Measurements from ENCODE around the gene SNRNP40. TPM values are rescaled to one million over a fixed set of nuclear protein-coding genes. Genes with fewer than 3 reads are reported as not detected.

SNRNP40 gene
- 10 to 100 TPM; 79.7 to 85.0 TPM for total RNA-seq

- H3K4me3 Mint-ChIP-seq: no peak within 1 kb of the TSS
- ATAC-seq (ENCODE audit: low read depth) (peak; percentile 97), DNase-seq (peak; percentile 86)
- H3K36me3 Mint-ChIP-seq: peaks cover 22% of the 10 kb centered on the region
- POLR2A ChIA-PET: interaction anchor here (0.5 to 1.5 kb wide), 9 partner anchors 9 to 718 kb away, joined by 3 to 6 read pairs (median 4); partner anchors contain the start of gene PEF1
- H3K27ac Mint-ChIP-seq: no peak within 1 kb of the TSS
- no peaks in the 10 kb centered on the region for H3K27me3 Mint-ChIP-seq
- H3K4me1 Mint-ChIP-seq: peaks cover 28% of the 10 kb centered on the region
- H3K9me3 Mint-ChIP-seq: no peaks in the 10 kb centered on the region
Observed at GRCh38 chr1:31296486-31297276, at the start of gene SNRNP40, which contains the start of gene ZCCHC17. TSS of gene SNRNP40 (minus strand) at chr1:31296788. CDS start at chr1:31296751, 37 bp downstream. TSS of gene ZCCHC17 (plus strand) at chr1:31297032. CDS start at chr1:31310099, 13,067 bp downstream.

GRCh38 chr1:31345635-31346034 is 49.0 kb upstream of the SNRNP40 start:
- Mint-ChIP-seq H3K9me3 (no peaks in the 10 kb centered on the region), H3K4me1 (no peaks in the 10 kb centered on the region), H3K4me3 (no peak overlapping the region), H3K27ac (no peak overlapping the region), H3K36me3 (peaks cover 5% of the 10 kb centered on the region), H3K27me3 (no peaks in the 10 kb centered on the region)
- POLR2A ChIA-PET: no interaction called here
- ATAC-seq (ENCODE audit: low read depth) (no peak), DNase-seq (no peak)

GRCh38 chr1:31344503-31344902 is 47.9 kb upstream of the SNRNP40 start:
- POLR2A ChIA-PET: no interaction called here
- no peaks in the 10 kb centered on the region for H3K4me1 Mint-ChIP-seq
- H3K27ac Mint-ChIP-seq: no peak overlapping the region
- H3K36me3 Mint-ChIP-seq: peaks cover 4% of the 10 kb centered on the region
- no peak overlapping the region for H3K4me3 Mint-ChIP-seq
- no peak for ATAC-seq (ENCODE audit: low read depth)
- H3K9me3 Mint-ChIP-seq: no peaks in the 10 kb centered on the region
- H3K27me3 Mint-ChIP-seq: no peaks in the 10 kb centered on the region
- DNase-seq: no peak

- POLR2A ChIA-PET: no interaction called here
- Mint-ChIP-seq H3K27ac (no peak overlapping the region), H3K36me3 (peaks cover 2% of the 10 kb centered on the region), H3K9me3 (no peaks in the 10 kb centered on the region), H3K4me3 (no peak overlapping the region), H3K4me1 (no peaks in the 10 kb centered on the region), H3K27me3 (no peaks in the 10 kb centered on the region)
- ATAC-seq (ENCODE audit: low read depth) (no peak), DNase-seq (no peak)
Observed at GRCh38 chr1:31336687-31337467, 40.3 kb upstream of the SNRNP40 start.

- DNase-seq: no peak
- Mint-ChIP-seq H3K27me3 (no peaks in the 10 kb centered on the region), H3K4me1 (no peaks in the 10 kb centered on the region), H3K9me3 (no peaks in the 10 kb centered on the region), H3K27ac (no peak overlapping the region), H3K4me3 (no peak overlapping the region), H3K36me3 (peaks cover 11% of the 10 kb centered on the region)
- ATAC-seq (ENCODE audit: low read depth): no peak
- POLR2A ChIA-PET: no interaction called here
Observed at GRCh38 chr1:31335007-31335406, 38.4 kb upstream of the SNRNP40 start.

- Mint-ChIP-seq H3K9me3 (no peaks in the 10 kb centered on the region), H3K4me1 (no peaks in the 10 kb centered on the region), H3K4me3 (no peak overlapping the region), H3K27ac (no peak overlapping the region), H3K36me3 (peaks cover 11% of the 10 kb centered on the region), H3K27me3 (no peaks in the 10 kb centered on the region)
- ATAC-seq (ENCODE audit: low read depth) (no peak), DNase-seq (no peak)
- POLR2A ChIA-PET: no interaction called here
Observed at GRCh38 chr1:31327381-31327780, 30.8 kb upstream of the SNRNP40 start.

- no peak overlapping the region for H3K27ac Mint-ChIP-seq
Observed at GRCh38 chr1:31326461-31326860, 29.9 kb upstream of the SNRNP40 start.

GRCh38 chr1:31324992-31325391 is 28.4 kb upstream of the SNRNP40 start:
- Mint-ChIP-seq H3K27ac (no peak overlapping the region), H3K27me3 (no peaks in the 10 kb centered on the region), H3K36me3 (peaks cover 12% of the 10 kb centered on the region), H3K4me3 (no peak overlapping the region), H3K4me1 (no peaks in the 10 kb centered on the region), H3K9me3 (no peaks in the 10 kb centered on the region)
- ATAC-seq (ENCODE audit: low read depth) (no peak), DNase-seq (no peak)
- POLR2A ChIA-PET: no interaction called here

More at GRCh38 chr1:31326461-31326860, 29.9 kb upstream of the SNRNP40 start:
- no peaks in the 10 kb centered on the region for H3K4me1 Mint-ChIP-seq
- DNase-seq: no peak
- H3K4me3 Mint-ChIP-seq: no peak overlapping the region
- peaks cover 12% of the 10 kb centered on the region for H3K36me3 Mint-ChIP-seq
- no peak for ATAC-seq (ENCODE audit: low read depth)
- H3K9me3 Mint-ChIP-seq: no peaks in the 10 kb centered on the region
- POLR2A ChIA-PET: no interaction called here
- H3K27me3 Mint-ChIP-seq: no peaks in the 10 kb centered on the region

- no peak overlapping the region for H3K27ac Mint-ChIP-seq
- POLR2A ChIA-PET: no interaction called here
- H3K4me1 Mint-ChIP-seq: no peaks in the 10 kb centered on the region
- no peaks in the 10 kb centered on the region for H3K9me3 Mint-ChIP-seq
- H3K27me3 Mint-ChIP-seq: no peaks in the 10 kb centered on the region
- ATAC-seq (ENCODE audit: low read depth) (no peak), DNase-seq (no peak)
- no peak overlapping the region for H3K4me3 Mint-ChIP-seq
- peaks cover 13% of the 10 kb centered on the region for H3K36me3 Mint-ChIP-seq
Observed at GRCh38 chr1:31324093-31324492, 27.5 kb upstream of the SNRNP40 start.

GRCh38 chr1:31318146-31318545 is 21.6 kb upstream of the SNRNP40 start:
- Mint-ChIP-seq H3K27me3 (no peaks in the 10 kb centered on the region), H3K9me3 (no peaks in the 10 kb centered on the region), H3K4me1 (no peaks in the 10 kb centered on the region), H3K4me3 (no peak overlapping the region), H3K27ac (no peak overlapping the region), H3K36me3 (peaks cover 21% of the 10 kb centered on the region)
- ATAC-seq (ENCODE audit: low read depth) (no peak), DNase-seq (no peak)
- POLR2A ChIA-PET: no interaction called here

- ATAC-seq (ENCODE audit: low read depth): no peak
Observed at GRCh38 chr1:31315902-31316301, 19.3 kb upstream of the SNRNP40 start.

GRCh38 chr1:31310198-31310597 is 13.6 kb upstream of the SNRNP40 start:
- DNase-seq (no peak), ATAC-seq (ENCODE audit: low read depth) (no peak)
- Mint-ChIP-seq H3K4me1 (peaks cover 8% of the 10 kb centered on the region), H3K4me3 (no peak overlapping the region), H3K27ac (no peak overlapping the region), H3K36me3 (peaks cover 24% of the 10 kb centered on the region), H3K9me3 (no peaks in the 10 kb centered on the region), H3K27me3 (no peaks in the 10 kb centered on the region)
- POLR2A ChIA-PET: no interaction called here

More at GRCh38 chr1:31315902-31316301, 19.3 kb upstream of the SNRNP40 start:
- Mint-ChIP-seq H3K4me3 (no peak overlapping the region), H3K4me1 (no peaks in the 10 kb centered on the region), H3K9me3 (no peaks in the 10 kb centered on the region), H3K27me3 (no peaks in the 10 kb centered on the region), H3K36me3 (peaks cover 23% of the 10 kb centered on the region), H3K27ac (no peak overlapping the region)
- DNase-seq: no peak
- POLR2A ChIA-PET: no interaction called here

GRCh38 chr1:31308036-31308435 is 11.4 kb upstream of the SNRNP40 start:
- no peak for DNase-seq
- ATAC-seq (ENCODE audit: low read depth): no peak
- Mint-ChIP-seq H3K27ac (no peak overlapping the region), H3K4me1 (peaks cover 8% of the 10 kb centered on the region), H3K27me3 (no peaks in the 10 kb centered on the region), H3K4me3 (no peak overlapping the region), H3K9me3 (no peaks in the 10 kb centered on the region), H3K36me3 (peaks cover 21% of the 10 kb centered on the region)
- POLR2A ChIA-PET: interaction anchor here (1.1 kb wide), 1 partner anchor 23 kb away, joined by 3 read pairs; no protein-coding TSS in a partner anchor

GRCh38 chr1:31306278-31306677 is 9.7 kb upstream of the SNRNP40 start:
- DNase-seq (no peak), ATAC-seq (ENCODE audit: low read depth) (no peak)
- Mint-ChIP-seq H3K4me1 (peaks cover 9% of the 10 kb centered on the region), H3K27ac (no peak overlapping the region), H3K4me3 (no peak overlapping the region), H3K9me3 (no peaks in the 10 kb centered on the region), H3K36me3 (peaks cover 14% of the 10 kb centered on the region), H3K27me3 (no peaks in the 10 kb centered on the region)
- POLR2A ChIA-PET: no interaction called here

All from activated naive CD8-positive, alpha-beta T cell treated with anti-CD3 and anti-CD28 coated beads, Interleukin-2, amount 10 ng/mL, durations not matched to agents 7 days and 5 days (primary cell).